HG02884 (cell line): ENCODE results near the gene FOXN1.
A peak's percentile ranks its signal among the peaks of the same experiment; 100 is the strongest.
"Not testable (repeated sequence)": the region's sequence is repeated elsewhere in the genome, so short reads cannot be mapped to it uniquely, and the experiment has no call there.

ENCODE experiments used
- ATAC-seq: cut with Tn5 transposase; IDR thresholded peaks from one replicate; pipeline ENCODE4 v1.9.1; 2021; ENCODE audit warnings: mild to moderate bottlenecking, moderate library complexity; ENCODE audit not compliant: unreplicated experiment

The FOXN1 gene, protein sequence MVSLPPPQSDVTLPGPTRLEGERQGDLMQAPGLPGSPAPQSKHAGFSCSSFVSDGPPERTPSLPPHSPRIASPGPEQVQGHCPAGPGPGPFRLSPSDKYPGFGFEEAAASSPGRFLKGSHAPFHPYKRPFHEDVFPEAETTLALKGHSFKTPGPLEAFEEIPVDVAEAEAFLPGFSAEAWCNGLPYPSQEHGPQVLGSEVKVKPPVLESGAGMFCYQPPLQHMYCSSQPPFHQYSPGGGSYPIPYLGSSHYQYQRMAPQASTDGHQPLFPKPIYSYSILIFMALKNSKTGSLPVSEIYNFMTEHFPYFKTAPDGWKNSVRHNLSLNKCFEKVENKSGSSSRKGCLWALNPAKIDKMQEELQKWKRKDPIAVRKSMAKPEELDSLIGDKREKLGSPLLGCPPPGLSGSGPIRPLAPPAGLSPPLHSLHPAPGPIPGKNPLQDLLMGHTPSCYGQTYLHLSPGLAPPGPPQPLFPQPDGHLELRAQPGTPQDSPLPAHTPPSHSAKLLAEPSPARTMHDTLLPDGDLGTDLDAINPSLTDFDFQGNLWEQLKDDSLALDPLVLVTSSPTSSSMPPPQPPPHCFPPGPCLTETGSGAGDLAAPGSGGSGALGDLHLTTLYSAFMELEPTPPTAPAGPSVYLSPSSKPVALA

DNA sequence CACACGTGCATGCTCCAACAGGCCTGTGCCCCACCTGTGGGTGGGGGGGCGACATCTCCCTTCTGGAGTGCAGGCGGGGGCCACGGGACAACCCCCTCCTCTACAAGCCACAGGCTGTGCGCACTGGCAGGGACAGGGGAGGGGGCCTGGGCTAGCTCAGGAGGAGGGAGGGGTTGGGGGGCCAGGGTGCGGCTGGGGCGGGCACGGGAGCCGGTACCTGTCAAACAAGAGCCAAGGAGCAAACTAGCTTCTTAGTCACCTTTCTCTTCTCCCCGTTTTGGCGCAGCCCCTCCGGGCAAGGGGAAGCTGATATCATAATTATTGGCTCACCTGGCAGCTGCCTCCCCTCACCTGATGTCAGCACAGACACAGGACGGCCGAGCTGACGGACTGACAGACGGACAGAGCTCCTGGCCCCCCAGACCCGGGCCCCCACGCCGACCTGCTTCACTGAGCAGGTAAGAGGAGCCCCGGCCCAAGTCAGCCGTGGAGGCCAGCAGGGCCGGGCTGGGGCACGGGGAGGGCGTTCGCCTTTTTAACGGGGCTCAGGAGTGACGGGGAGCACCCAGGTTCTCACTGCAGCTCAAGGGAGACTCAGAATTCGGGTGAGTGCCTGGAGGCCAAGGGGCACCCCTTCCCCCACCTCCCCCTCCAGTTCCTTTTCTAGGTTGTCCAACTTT, at the start of gene FOXN1:
Gene FOXN1, plus strand, starts transcription at position 363 of the 680 bp plus-strand sequence. CDS start 17,622 bp downstream, outside the sequence.
- no peak for ATAC-seq

DNA sequence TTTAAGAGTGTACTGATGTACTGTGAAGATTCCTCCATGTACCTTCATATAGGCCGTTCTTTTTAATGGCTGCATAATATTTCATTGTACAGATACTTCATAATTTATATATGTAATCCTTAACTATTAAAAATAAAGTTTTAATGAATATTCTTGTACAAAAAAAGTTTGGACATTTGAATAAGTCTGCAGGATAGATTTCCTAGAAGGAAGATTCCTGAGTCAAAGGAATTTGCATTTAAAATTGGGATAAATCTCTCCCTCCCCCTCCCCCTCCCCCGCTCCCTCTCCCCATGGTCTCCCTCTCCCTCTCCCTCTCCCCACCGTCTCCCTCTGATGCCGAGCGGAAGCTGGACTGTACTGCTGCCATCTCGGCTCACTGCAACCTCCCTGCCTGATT, 48.3 kb upstream of the FOXN1 start:
- ATAC-seq: no peak

DNA sequence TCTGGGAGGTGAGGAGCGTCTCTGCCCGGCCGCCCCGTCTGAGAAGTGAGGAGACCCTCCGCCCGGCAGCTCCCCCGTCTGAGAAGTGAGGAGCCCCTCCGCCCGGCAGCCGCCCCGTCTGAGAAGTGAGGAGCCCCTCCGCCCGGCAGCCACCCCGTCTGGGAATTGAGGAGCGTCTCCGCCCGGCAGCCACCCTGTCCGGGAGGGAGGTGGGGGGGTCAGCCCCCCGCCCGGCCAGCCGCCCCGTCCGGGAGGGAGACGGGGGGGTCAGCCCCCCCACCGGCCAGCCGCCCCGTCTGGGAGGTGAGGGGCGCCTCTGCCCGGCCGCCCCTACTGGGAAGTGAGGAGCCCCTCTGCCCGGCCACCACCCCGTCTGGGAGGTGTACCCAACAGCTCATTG, 47.3 kb upstream of the FOXN1 start:
- not testable (repeated sequence) for ATAC-seq

DNA sequence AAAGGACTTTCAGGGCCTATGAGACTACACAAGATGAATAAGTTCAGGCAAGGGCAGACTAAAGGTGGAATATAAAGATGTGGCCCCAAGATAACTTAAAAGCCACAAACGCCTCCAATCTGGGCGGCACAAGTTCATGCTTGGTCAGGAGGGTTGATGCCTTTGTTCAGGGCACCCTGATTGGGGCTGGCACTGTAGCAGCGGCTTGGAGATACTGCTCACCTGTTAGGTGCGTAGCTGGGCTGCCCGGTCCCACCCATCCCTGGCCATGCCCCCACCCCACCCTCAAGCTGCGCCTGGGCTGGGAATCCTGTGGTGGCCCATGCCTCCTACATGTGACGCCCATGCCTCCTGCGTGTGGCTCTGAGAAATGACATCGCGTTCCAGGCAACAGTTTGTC, 45.2 kb upstream of the FOXN1 start:
- ATAC-seq: no peak

DNA sequence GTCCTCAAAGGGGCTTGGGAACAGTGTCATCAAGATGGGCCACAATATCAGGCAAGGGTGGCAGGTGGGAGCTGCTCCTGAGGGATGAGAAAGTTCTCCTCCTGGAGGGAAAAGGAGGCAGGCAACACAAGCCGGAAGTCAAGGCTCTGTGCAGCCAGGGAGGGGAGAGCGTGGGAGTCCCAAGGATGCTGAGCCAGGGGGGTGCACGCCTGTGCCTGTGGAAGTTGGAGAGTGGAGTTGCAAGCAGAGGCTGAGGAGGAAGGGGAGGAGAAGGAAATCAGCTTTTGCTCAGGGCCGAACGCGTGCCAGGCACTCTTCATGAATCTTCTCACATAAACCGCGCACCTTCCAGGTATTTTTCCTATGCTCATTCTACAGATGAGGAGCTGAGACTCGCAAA, 40.1 kb upstream of the FOXN1 start:
- no peak for ATAC-seq

DNA sequence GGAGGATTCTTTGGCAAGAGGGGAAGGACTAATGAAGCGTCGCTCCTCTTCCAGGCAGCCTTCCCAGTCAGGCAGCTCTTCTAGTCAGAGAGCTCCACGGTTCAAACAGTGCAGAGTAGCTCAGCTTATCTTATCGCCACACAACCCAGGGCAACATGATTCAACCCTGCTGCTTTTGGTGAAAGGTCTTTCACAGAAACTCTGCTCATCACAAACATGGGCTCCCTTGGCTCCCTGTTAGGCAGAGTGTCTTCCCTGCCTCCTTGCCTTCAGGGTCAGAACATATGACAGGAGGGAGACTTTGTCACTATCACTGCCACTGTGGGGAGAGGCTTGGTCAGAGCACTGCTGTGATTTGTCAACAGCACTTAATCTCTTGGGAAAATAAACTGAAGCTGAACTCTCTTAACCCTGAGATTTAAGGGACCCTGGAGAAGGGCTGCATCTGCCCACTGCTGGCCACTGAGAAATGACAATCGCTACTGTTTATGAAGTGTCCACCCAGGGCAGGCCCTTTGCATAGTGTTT, 39.6 kb upstream of the FOXN1 start:
- no peak for ATAC-seq

DNA sequence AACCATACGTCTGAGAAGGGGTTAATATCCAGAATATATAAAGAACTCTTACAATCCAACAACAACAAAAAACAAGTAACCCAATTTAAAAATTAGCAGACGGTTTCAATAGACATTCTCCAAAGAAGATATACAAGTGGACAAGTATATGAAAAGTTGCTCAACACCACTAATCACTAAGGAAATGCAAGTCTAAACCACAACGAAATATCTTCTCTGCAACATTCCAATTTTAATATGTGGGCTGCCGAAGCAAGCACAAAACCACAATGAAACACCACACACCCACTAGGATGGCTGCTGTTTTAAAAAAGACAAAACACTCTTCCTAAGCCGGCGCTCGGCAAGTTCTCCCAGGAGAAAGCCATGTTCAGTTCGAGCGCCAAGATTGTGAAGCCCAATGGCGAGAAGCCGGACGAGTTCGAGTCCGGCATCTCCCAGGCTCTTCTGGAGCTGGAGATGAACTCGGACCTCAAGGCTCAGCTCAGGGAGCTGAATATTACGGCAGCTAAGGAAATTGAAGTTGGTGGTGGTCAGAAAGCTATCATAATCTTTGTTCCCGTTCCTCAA, 38.6 kb upstream of the FOXN1 start:
- no peak for ATAC-seq

DNA sequence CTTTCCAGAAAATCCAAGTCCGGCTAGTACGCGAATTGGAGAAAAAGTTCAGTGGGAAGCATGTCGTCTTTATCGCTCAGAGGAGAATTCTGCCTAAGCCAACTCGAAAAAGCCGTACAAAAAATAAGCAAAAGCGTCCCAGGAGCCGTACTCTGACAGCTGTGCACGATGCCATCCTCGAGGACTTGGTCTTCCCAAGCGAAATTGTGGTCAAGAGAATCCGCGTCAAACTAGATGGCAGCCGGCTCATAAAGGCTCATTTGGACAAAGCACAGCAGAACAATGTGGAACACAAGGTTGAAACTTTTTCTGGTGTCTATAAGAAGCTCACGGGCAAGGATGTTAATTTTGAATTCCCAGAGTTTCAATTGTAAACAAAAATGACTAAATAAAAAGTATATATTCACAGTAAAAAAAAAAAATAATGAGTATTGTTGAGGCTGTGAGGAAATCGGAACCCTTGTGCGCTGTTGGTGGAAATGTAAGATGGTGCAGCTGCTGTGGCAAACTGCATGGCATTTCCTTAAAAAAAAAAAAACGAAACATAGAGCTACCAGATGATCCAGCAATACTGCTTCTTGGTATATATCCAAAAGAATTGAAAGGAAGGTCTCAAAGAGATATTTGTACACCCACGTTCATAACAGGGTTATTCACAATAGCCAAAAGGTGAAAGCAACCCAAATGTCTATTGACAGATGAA, 38.0 kb upstream of the FOXN1 start:
- not testable (repeated sequence) for ATAC-seq

DNA sequence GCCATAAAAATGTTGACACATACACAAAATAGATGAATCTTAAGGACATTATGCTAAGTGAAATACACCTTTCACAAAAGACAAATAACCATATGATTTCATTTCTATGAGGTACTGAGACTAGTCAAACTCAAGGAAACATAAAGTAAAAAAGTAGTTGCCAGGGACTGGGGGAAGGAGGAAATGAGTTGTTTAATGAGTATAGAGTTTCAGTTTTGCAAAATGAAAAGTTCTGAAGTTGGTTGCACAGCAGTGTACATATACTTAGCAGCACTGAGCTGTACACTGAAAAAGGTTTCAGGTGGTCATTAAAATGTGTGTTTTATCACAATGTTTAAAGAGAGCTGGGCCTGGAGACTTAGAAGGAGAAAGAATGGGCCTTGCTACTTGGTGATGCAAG, 37.4 kb upstream of the FOXN1 start:
- peak; percentile 57 for ATAC-seq

DNA sequence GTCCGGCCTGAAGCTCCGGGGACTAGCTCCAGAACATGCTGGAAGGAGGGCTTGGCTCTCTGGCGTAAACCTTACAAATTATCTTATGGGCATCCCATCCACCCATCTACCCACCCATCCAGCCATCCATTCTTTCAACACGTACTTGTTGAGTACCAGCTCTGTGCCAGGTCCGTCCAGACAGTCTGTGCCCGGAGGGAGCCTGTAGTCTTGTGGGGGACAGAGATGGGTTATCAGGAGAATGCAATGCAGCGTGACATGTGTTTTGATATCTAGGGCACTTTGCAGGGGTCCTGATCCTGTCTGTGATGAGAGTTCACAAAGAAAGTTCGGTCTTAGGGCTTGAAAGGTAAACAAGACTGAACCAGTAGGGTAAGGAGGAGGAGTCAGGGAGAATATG, 36.8 kb upstream of the FOXN1 start:
- ATAC-seq: no peak

DNA sequence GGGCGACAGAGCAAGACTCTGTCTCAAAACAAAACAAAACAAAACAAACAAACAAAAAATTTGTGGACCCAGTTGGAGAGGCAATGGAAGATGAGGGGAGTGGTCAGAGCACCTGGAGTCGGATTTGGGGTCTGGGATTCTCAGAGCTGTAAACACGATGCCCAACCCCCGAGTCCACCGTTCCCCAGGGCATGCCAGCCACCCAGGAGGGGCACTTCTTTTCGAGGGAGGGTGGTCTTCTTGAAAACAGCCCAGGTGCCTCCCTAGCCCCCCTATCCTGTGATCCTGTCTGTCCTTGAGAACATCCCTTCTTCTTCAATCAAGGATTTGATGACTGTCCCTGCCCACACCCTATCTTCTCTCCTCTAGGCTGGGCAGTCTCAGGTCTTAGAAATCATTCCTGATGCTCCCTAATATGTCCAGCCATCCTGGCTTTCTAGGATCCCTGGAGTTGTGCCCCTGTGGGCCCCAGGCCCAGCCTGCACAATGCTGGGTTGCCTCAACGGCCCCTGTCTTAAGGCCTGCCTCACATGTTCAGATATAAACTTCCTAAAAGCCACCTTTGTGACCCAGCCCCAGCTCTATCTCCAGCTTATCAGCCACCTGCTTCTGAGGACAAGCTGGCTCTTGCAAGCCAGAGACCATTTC, 35.8 kb upstream of the FOXN1 start:
- ATAC-seq: no peak

DNA sequence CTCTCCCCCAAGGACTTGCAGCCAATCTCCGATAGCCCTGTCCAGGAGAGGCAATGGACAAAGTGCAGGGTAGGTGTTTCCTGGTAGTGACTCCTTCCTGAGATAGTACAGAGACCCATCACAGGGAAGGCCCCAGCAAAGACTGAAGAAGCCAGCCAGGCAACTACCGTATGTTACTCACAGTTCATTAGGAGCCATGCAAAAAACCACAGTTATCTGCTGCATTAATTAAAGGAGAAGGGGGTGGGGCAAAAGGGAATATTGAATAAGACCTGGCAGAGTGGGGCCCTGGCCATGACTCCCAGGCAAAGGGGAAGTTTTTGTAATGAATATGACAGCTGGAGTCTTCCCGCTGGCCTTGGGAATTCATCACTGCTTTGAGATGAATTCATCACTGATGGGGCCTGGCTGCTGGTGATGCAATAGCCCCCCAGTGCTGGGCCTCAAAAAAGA, 35.2 kb upstream of the FOXN1 start:
- ATAC-seq: no peak

DNA sequence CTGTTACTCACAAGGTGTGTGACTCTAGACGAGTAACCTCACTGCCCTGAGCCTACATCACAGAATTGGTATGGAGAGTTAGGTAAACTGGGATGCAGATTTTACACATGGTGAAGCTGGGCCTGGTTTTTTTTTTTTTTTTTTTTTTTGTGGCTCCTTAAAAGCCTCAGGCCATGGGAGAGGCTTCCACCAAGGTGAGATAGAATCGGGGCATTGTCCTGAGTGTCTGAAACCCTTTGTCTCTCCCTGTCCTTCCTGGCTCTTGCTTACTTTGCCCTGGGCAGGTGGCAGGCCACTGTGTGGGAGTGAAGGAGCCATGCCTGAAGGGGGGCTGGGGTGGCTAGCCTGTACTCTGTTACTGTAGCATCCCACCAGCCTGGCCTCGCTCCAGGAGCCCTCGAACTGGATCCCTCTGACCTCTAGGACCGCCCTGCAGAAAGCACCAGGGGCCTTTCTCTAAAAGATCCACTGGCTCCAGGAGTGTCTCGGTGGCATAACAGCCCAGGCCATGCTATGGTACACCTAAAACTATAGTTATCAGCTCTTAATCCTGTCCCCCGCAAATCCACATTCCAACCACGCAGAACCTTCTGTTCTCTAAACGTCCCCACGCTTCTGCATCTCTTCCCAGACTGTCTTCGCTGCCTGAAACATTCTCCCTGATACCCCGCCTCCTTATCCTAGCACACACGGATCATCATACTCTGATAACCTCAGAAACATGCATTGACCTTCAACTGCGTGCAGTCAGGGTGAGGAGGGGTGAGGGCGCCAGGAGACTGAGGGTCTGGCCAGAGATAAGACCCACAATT, 34.4 kb upstream of the FOXN1 start:
- ATAC-seq: no peak

DNA sequence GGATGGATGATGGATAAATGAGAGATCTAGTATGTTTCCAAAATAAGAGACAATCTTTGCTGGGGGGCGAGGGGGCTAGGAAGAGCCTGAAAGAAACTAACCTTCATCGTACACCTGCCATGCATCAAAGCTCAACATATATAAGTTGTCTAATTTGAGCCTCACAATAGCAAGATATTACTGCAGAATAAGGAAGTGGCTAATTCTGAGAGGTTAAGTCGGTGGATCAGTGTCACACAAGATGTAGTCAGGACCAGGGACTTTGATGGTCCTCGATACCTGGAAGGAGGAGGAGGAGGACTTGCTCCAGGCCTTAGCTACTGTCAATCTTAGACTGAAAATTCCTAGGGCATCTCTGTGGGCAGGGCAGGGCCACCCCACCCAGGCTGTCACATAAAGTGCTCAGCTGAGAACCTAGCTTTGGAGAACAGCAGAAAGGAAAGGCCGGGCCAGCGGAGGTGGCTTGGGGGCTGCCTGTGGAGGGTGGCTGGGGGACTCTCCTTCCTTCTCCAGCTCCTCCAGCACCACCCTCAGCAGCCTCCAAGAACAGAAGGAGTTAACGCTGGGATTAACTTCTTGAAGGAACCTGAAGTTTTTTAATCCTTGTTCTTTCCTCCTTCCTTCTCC, 33.2 kb upstream of the FOXN1 start:
- no peak for ATAC-seq

DNA sequence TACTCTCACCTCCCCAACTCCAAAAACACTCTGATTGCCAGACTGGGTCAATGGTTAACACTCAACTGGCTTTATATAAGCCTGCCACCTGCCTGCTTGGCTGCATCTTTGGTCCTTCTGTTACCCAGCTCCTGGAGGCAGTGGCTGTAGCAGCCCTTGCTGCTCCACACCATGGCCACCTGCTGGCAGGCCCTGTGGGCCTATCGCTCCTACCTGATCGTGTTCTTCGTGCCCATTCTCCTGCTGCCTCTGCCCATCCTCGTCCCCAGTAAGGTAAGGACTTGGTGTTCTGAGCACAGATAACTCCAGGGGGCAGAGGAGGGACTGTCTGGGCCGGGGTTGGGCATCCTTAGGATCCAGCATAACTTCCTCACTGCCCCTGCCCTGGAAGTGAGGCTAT, 32.6 kb upstream of the FOXN1 start, which contains the start of gene SLC13A2:
Gene SLC13A2, plus strand, starts transcription at position 103 of the 400 bp plus-strand sequence. Its CDS starts 69 bp downstream, at position 172.
- ATAC-seq: no peak

DNA sequence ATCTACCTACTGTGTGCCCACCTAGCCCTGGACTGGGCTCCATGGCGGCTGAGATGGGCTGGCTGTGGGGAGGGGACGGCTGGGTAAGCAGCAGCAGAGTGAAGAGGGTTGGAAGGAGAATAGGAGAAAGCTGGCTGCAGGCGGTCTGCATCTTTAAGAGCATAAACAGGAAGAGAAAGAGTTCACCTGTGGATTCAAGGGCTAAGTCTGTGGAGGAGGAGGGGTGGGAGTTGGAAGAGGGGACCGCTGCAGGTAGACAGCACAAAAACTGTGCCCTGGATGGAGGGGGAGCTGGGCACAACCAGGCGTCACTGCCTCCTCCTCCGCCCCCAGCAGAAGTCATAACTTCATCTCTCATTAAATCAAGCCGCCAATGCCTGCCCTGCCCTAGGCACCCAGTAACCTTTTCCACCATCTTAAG, 32.0 kb upstream of the FOXN1 start:
- ATAC-seq: no peak

DNA sequence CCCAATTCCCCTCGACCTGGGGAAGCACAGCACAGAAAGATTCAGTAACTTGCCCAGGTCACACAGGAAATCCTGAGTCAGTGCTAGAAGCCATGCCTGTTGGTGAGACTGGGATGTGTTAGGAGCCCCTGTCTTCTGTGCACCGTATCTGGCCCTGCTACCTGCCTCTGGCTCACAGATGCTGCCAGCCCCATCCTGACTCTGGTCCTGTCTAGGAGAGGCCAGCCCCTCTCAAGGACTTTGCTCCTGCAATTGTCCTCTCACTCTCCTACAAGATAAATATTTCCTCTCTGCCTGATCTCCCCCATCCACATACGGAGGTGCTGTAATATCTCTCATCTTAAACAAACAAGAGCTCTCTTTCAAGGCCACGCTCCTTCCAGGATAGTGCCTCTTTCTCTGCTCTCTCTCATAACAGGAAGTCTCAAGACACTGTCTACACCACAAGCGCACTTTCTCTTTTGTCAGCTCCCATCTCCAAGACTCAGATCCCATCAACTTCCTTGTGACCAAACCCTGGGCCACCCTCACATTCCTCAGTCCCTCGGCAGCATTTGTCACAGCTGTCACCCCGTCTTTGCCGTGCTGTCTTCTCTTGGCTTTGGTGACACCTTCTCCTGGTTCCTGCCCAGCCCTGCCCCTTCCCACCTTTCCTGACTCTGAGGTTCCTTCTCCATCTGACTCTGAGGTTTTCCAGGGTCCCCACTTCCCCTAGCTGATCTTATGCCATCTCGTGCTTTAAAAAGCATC, 30.8 kb upstream of the FOXN1 start:
- no peak for ATAC-seq
